GM18508 (cell line): ENCODE data around the gene GATAD2A.
A peak's percentile ranks its signal among the peaks of the same experiment; 100 is the strongest.
"Not testable (repeated sequence)": the region's sequence is repeated elsewhere in the genome, so short reads cannot be mapped to it uniquely, and the experiment has no call there.

Source experiments
- ATAC-seq: cut with Tn5 transposase; IDR thresholded peaks from one replicate; pipeline ENCODE4 v1.9.1; 2021; ENCODE audit warnings: moderate number of reproducible peaks; ENCODE audit not compliant: insufficient read depth, unreplicated experiment

GATAD2A gene

GRCh38 chr19:19404879-19405860, at the start of gene GATAD2A:
TSS of gene GATAD2A (plus strand) at chr19:19405675. CDS start at chr19:19465346, 59,671 bp downstream.
- no peak for ATAC-seq

- no peak for ATAC-seq
These were observed 49.0 kb upstream of the GATAD2A start for GRCh38 chr19:19356500-19356899.

DNA sequence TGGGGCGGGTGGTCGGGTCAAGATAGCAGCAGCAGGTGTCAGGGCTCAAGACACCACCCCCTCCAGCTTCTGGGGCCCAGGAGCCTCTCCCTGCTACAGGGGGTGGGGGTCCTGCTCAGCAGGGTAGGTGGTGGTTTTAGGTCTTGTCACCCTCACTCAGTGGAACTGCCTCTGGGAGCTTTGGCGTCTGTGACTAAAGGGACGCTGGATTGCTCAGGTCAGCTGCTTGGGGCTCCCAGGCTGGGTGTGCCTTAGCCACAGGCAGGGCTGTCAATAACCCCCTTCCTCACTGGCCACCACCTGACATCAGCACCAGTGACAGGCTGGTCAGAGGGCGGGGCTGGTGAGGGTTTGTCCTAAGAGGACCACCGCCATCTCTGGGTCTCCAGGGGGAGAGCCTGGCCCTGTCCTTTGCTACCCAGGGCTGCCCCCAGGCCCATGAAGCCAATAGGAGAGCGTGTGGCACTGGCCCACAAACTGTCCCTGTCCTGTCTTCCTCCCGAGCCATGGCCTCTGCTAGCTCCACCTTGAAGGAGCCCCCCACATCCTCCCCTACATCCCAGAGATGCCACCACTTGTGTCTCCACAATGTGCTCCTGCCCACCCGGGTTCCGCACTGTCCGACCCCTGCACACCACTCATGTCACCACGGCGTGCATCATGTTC, 48.4 kb upstream of the GATAD2A start:
- no peak for ATAC-seq

DNA sequence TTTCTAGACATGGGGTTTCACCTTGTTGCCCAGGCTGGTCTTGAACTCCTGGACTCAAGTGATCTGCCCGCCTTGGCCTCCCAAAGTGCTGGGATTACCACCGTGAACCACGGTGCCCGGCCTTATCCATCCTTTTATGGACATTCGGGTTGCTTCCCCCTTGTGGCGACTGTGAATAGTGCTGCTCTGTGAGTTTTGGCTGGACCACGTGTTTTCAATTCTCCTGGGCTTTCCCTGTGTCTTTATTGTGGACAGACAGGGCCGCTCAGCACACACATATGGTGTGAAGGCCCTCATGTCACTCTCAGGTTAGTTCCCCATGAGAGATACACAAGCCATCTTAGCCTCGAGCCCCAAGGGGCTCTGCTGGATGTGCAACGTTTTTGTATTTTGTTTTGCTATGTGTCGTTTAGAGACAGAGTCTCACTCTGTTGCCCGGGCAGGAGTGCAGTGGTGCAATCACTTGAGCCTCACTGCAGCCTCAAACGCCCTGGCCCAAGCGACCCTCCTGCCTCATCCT, 44.3 kb upstream of the GATAD2A start:
- no peak for ATAC-seq

- ATAC-seq = no peak
These were observed 43.4 kb upstream of the GATAD2A start for GRCh38 chr19:19362075-19362474.

GRCh38 chr19:19366434-19367396, 38.8 kb upstream of the GATAD2A start:
- ATAC-seq = no peak

- no peak for ATAC-seq
These were observed 37.4 kb upstream of the GATAD2A start for GRCh38 chr19:19368087-19368486.

GRCh38 chr19:19371059-19371458, 34.4 kb upstream of the GATAD2A start:
- ATAC-seq = no peak

- no peak for ATAC-seq
These were observed 32.6 kb upstream of the GATAD2A start for GRCh38 chr19:19372656-19373416.

GRCh38 chr19:19379527-19379926, 25.9 kb upstream of the GATAD2A start:
- ATAC-seq = no peak

GRCh38 chr19:19380316-19380715, 25.2 kb upstream of the GATAD2A start:
- ATAC-seq = not testable (repeated sequence)

DNA sequence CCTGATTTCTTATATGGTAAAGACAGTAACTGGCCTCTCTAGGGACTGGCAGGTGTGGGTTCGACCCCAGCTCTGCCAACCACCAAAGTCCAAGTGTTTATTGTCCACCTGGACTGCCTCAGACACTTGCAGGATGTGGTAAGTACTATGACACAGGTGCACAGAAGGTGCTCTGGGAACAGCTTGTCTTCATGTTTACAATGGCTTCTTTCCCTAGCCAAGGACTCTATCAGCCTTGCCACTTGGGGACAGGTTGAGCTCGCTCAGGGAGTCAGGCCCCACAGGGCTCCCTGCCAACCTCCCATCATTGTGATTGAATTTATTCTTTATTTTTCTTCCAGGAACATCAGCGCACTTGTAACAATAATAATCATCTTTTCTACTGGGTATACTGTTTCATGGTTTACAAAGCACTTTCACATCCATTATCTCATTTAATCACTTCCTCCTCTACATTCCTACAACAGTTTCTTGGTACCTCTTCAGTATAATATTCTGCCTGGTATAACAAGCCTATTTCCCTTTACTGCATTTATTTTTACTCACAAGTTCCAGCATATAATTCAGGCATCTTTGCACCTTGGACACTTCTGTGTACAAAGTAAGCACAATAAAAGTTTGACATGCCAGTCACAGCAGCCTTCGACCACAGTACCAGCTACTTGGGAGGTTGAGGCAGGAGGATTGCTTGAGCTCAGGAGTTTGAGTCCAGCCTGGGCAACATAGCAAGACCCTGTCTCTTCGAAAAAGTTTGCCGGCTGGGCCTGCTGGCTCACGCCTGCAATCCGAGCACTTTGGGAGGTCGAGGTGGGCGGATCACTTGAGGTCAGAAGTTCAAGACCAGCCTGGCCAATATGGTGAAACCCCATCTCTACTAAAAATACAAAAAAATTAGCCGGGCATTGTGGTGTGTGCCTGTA, 24.2 kb upstream of the GATAD2A start:
- ATAC-seq = no peak

DNA sequence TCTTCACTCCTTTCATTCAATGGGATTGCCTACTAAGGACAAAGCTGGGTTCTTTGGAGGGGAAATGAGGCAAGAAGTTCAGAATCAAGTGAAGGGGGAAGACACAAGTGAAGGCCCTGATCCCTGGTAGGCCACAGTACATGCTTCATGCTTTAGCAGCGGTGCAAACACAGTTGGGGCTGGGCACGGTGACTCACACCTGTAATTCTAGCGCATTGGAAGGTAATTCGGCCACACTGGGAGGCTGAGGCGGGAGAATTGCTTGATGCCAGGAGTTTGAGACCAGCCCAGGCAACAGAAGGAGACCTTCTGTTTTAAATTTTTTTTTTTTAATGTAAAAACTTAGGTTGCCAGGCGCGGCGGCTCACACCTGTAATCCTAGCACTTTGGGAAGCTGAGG, 23.4 kb upstream of the GATAD2A start:
- ATAC-seq = no peak

GRCh38 chr19:19384486-19384885, 21.0 kb upstream of the GATAD2A start:
- ATAC-seq = no peak

- ATAC-seq = peak; percentile 91
These were observed 20.2 kb upstream of the GATAD2A start for GRCh38 chr19:19385131-19385895.

DNA sequence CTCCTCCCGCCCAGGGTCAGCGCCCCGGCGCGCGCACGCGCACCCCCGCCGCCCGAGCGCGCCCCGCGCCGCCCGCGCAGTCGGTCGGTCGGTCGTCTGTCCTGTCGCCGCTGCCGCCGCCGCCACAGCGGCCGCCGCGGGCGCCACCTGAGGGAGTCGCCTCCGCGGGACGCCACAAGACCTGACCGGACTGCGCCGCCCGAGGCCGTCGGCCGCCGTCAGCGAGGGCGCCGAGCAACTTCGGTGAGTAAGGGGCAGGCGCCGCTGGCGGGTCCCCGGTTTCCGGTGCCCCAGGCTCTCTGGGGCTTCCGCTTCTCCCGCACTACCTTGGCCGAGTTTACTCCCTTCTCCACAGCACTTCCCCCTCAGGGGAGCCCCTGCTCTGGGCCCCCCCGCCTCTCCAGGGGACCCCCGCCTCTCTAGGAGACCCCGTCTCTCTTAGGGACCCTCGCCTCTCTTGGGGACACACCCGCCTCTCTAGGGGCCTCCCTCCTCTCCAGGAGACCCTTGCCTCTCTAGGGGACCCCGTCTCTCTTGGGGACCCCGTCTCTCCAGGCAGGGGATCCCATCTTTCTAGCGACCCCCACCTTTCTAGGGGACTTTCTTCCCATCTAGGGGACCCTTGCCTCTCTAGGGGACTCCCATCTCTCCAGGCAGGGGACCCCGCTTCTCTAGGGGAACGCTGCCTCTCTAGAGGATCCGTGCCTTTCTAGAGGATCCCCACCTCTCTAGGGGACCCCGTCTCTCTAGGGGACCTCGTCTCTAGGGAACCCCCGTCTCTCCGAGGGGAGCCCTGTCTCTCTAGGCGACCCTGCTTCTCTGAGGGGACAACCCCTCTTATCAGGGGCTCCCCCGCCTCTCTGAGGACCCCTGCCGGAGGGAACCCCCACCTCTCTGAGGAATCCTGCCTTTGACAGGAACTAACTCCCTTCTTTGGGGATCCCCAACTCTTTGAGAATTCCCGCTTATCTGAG, 19.3 kb upstream of the GATAD2A start:
- ATAC-seq = no peak
